Measurements from ENCODE around the gene PIEZO1.

The PIEZO1 gene

DNA sequence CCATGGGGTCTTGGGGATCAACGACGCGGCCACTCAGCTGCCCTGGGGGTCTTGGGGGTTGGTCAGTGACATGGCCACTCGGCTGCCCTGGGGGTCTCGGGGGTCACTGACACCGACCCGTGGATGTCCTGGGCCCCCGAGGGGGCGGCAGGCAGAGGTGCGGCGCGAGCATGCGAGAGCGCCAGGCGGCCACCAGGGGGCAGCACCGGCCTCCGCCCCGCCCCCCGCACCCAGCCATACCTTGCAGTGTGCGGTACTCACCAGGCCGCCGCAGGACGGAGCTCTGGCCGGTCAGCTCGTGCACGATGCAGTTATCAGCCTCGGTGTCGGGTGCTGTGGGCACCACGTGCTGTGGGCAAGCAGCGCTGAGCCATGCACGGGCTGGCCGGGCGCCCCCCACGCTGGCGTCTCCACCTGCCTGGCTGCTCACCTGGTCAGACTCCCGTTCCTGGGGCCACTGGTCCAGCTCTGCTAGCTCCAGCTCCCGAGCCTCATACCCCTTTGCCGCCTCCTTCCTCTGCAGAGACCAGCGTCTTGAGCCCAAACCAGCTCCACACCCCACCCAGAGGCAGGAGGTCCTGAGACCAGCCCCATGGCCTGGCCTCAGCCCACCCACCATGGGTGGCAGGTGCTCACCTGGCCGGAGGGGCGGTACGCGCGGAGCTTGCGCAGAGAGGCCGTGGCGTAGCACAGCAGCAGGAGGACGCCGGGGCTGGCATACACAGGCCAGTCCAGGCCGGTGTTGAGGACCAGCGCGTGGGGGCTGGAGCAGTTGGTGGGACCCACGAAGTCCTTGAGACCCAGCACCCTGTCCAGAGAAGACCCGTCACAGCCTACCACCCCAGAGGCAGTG is 47.5 kb downstream of the PIEZO1 start:
- Histone ChIP-seq H3K4me3 (no peak overlapping the region), H3K4me1 (peaks cover 0 to 18% (median 4%) of the 10 kb centered on the region in 4 donors), H3K27me3 (no peaks in the 10 kb centered on the region), H3K27ac (no peak overlapping the region), H3K36me3 (peaks cover 0 to 81% (median 59%) of the 10 kb centered on the region in 3 donors), H3K9me3 (no peaks in the 10 kb centered on the region)
- peak; percentile 65 to 84 for DNase-seq
- TF ChIP-seq, protein P1, sequence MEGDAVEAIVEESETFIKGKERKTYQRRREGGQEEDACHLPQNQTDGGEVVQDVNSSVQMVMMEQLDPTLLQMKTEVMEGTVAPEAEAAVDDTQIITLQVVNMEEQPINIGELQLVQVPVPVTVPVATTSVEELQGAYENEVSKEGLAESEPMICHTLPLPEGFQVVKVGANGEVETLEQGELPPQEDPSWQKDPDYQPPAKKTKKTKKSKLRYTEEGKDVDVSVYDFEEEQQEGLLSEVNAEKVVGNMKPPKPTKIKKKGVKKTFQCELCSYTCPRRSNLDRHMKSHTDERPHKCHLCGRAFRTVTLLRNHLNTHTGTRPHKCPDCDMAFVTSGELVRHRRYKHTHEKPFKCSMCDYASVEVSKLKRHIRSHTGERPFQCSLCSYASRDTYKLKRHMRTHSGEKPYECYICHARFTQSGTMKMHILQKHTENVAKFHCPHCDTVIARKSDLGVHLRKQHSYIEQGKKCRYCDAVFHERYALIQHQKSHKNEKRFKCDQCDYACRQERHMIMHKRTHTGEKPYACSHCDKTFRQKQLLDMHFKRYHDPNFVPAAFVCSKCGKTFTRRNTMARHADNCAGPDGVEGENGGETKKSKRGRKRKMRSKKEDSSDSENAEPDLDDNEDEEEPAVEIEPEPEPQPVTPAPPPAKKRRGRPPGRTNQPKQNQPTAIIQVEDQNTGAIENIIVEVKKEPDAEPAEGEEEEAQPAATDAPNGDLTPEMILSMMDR (IDR thresholded peaks at IDR 0.05), result peak; percentile 96 to 99
- intact Hi-C loops (cut with DNase I; ENCODE audit: low total_unique reads), result loop anchor here (2.0 to 10.0 kb wide), 3 partner anchors 47 to 480 kb away; partner anchors contain the start of genes PABPN1L, PIEZO1 and ZNF778

DNA sequence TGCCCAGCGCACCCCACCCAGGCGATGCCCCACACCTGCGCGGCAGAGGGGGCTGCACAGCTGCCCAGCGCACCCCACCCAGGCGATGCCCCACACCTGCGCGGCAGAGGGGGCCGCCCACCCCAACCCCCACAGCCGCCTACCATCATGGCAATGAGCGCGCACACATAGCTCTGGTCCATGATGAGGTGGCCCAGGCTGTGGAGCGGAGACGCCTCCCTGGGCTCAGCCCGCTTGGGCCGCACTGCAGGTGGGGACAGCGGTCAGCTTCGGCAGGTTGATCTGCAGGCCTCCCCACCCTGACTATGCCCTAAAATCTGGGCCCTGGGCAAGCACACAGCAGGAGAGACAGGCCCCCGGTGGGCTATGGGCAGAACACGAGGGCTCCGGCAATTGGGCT is 48.5 kb downstream of the PIEZO1 start:
- TF ChIP-seq, protein P1 (IDR thresholded peaks at IDR 0.05), result no peak
- Histone ChIP-seq H3K4me3 (no peak overlapping the region), H3K27me3 (no peaks in the 10 kb centered on the region), H3K4me1 (peaks cover 0 to 18% (median 4%) of the 10 kb centered on the region in 4 donors), H3K36me3 (peaks cover 0 to 81% (median 65%) of the 10 kb centered on the region in 3 donors), H3K27ac (no peak overlapping the region), H3K9me3 (no peaks in the 10 kb centered on the region)
- intact Hi-C loops (cut with DNase I; ENCODE audit: low total_unique reads), result loop anchor here (2.0 to 10.0 kb wide), 3 partner anchors 48 to 481 kb away; partner anchors contain the start of genes PABPN1L, PIEZO1 and ZNF778
- DNase-seq, result no peak

DNA sequence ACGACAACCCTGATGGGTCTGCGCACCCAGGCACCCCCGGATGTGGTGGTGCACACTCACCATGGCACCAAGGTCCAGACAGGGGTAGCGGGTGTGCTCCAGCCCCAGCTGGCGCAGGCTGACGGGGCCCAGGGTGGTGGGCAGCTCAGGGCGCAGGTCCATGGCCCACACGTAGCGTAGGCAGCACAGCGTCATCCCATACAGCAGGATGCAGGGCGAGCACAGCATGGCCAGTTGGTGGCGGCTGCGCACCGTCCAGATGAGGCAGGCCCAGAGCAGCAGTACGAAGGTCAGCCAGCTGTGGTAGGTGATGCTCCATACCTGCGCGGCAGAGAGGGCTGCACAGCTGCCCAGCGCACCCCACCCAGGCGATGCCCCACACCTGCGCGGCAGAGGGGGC is 48.9 kb downstream of the PIEZO1 start:
- Histone ChIP-seq H3K4me3 (no peak overlapping the region), H3K27me3 (no peaks in the 10 kb centered on the region), H3K9me3 (no peaks in the 10 kb centered on the region), H3K27ac (no peak overlapping the region), H3K36me3 (peaks cover 0 to 81% (median 69%) of the 10 kb centered on the region in 3 donors), H3K4me1 (peaks cover 0 to 18% (median 4%) of the 10 kb centered on the region in 4 donors)
- DNase-seq, result no peak
- intact Hi-C loops (cut with DNase I; ENCODE audit: low total_unique reads), result loop anchor here (2.0 to 10.0 kb wide), 3 partner anchors 49 to 481 kb away; partner anchors contain the start of genes PABPN1L, PIEZO1 and ZNF778
- TF ChIP-seq, protein P1 (IDR thresholded peaks at IDR 0.05), result no peak

DNA sequence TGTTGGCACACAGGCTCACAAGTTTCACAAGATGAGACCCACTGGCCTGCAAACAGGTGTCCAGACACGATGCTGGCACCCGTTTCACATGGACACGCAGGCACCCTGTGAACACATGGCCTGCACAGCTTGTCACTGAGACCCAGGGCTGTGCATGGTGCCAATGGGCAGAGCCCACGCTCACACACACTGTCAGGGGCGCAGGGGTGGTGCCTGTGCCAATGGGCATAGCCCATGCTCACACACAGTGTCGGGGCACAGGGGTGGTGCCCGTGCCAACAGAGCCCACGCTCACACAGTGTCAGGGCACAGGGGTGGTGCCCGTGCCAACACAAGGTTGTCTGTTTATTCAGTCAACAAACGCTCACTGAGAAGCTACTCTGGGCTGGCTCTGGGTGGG is 49.4 kb downstream of the PIEZO1 start:
- no peak overlapping the region for H3K4me3 ChIP-seq
- DNase-seq, result no peak
- no peaks in the 10 kb centered on the region for H3K9me3 ChIP-seq
- intact Hi-C loops (cut with DNase I; ENCODE audit: low total_unique reads), result loop anchor here (2.0 to 10.0 kb wide), 3 partner anchors 49 to 482 kb away; partner anchors contain the start of genes PABPN1L, PIEZO1 and ZNF778
- H3K27ac ChIP-seq, result no peak overlapping the region
- peaks cover 0 to 81% (median 69%) of the 10 kb centered on the region in 3 donors for H3K36me3 ChIP-seq
- peaks cover 0 to 18% (median 4%) of the 10 kb centered on the region in 4 donors for H3K4me1 ChIP-seq
- TF ChIP-seq, protein P1 (IDR thresholded peaks at IDR 0.05), result no peak
- no peaks in the 10 kb centered on the region for H3K27me3 ChIP-seq

- H3K4me1 ChIP-seq, result peaks cover 0 to 18% (median 4%) of the 10 kb centered on the region in 4 donors
- no peak for DNase-seq
- H3K9me3 ChIP-seq, result no peaks in the 10 kb centered on the region
- peaks cover 0 to 78% (median 69%) of the 10 kb centered on the region in 3 donors for H3K36me3 ChIP-seq
- TF ChIP-seq, protein P1 (IDR thresholded peaks at IDR 0.05), result no peak
- no peaks in the 10 kb centered on the region for H3K27me3 ChIP-seq
- intact Hi-C loops (cut with DNase I; ENCODE audit: low total_unique reads), result loop anchor here (5.0 to 10.0 kb wide), 2 partner anchors 130 to 482 kb away; partner anchors contain the start of genes PABPN1L and ZNF778
- H3K4me3 ChIP-seq, result no peak overlapping the region
- H3K27ac ChIP-seq, result no peak overlapping the region
Measured at GRCh38 chr16:88735121-88735520, 49.9 kb downstream of the PIEZO1 start.

Measured in tibial artery (tissue), 4 donors.